CD14-positive monocyte (primary cell): ENCODE results near the gene ZNF653. TPM values are rescaled to one million over a fixed set of nuclear protein-coding genes. Genes with fewer than 3 reads are reported as not detected.
A peak's percentile ranks its signal among the peaks of the same experiment; 100 is the strongest.

ENCODE experiments used
- DNase-seq, 3 donors: peaks; one replicate each; pipeline ENCODE4 v3.0.0-alpha.2; 2011 to 2022
- H2AFZ ChIP-seq: 2 replicates; pipeline ENCODE4 v1.6.0; 2012; ENCODE audit warnings: mild to moderate bottlenecking, low read depth, low read length, inconsistent platforms; ENCODE audit not compliant: insufficient read depth, poor library complexity, severe bottlenecking
- H3K27ac ChIP-seq, 2 donors: 1 replicate in 1 of 2; 2 replicates in 1 of 2; pipeline ENCODE4 v1.5.1; 2012 to 2013; ENCODE audit warnings: low read length in 2 of 2, control low read depth in 1 of 2, inconsistent platforms in 1 of 2, low read depth in 1 of 2, mild to moderate bottlenecking in 1 of 2
- H3K27me3 ChIP-seq, 2 donors: one replicate each; pipeline versions ENCODE4 v1.6.0 to v1.6.1; 2011 to 2013; ENCODE audit warnings: low read length in 2 of 2; ENCODE audit not compliant: control insufficient read depth in 2 of 2, insufficient read depth in 2 of 2
- H3K36me3 ChIP-seq, 2 donors: replicated peaks in 1 of 2; 1 replicate in 1 of 2; 2 replicates in 1 of 2; pipeline versions ENCODE4 v1.5.1 to v1.6.1; 2012 to 2013; ENCODE audit warnings: low read length in 2 of 2, control low read depth in 1 of 2, inconsistent platforms in 1 of 2, mild to moderate bottlenecking in 1 of 2; ENCODE audit not compliant: insufficient read depth in 2 of 2, control insufficient read depth in 1 of 2
- H3K4me1 ChIP-seq, 2 donors: 1 replicate in 1 of 2; 2 replicates in 1 of 2; pipeline versions ENCODE4 v1.5.1 to v1.6.1; 2012 to 2013; ENCODE audit warnings: low read length in 2 of 2, control low read depth in 1 of 2, inconsistent platforms in 1 of 2, mild to moderate bottlenecking in 1 of 2, moderate library complexity in 1 of 2; ENCODE audit not compliant: insufficient read depth in 2 of 2, control insufficient read depth in 1 of 2
- H3K4me2 ChIP-seq: replicated peaks from 2 replicates; pipeline ENCODE3; 2012; ENCODE audit warnings: low read length, moderate library complexity, mild to moderate bottlenecking; ENCODE audit not compliant: poor library complexity, severe bottlenecking; ENCODE audit errors: extremely low read depth
- H3K4me3 ChIP-seq, 3 experiments: fragments of 200-600 bp in 1 of 3; sonication (generic) in 1 of 3; replicated peaks in 1 of 3; 1 replicate in 2 of 3; 2 replicates in 1 of 3; pipeline ENCODE4 v1.5.1; 2011 to 2013; ENCODE audit warnings: low read length in 3 of 3, mild to moderate bottlenecking in 3 of 3, control low read depth in 2 of 3, low read depth in 2 of 3, inconsistent platforms in 1 of 3, moderate library complexity in 1 of 3
- H3K79me2 ChIP-seq: 2 replicates; pipeline ENCODE4 v1.6.0; 2012; ENCODE audit warnings: mild to moderate bottlenecking, control low read depth, inconsistent platforms, low read length, moderate library complexity; ENCODE audit not compliant: insufficient read depth
- H3K9ac ChIP-seq: 2 replicates; pipeline ENCODE4 v1.6.0; 2017; ENCODE audit warnings: low read length, mild to moderate bottlenecking; ENCODE audit not compliant: insufficient read depth, poor library complexity, severe bottlenecking
- H3K9me3 ChIP-seq, 2 donors: replicated peaks in 1 of 2; 1 replicate in 1 of 2; 2 replicates in 1 of 2; pipeline versions ENCODE4 v1.5.1 to v1.6.1; 2012 to 2013; ENCODE audit warnings: low read length in 2 of 2, control low read depth in 1 of 2; ENCODE audit not compliant: control insufficient read depth in 1 of 2, insufficient read depth in 1 of 2
- H4K20me1 ChIP-seq: 2 replicates; pipeline ENCODE4 v1.6.0; 2012; ENCODE audit warnings: mild to moderate bottlenecking, low read length, control low read depth, moderate library complexity; ENCODE audit not compliant: insufficient read depth
- H3K27ac Mint-ChIP-seq, 7 donors: one replicate each; pipeline ENCODE4 v1.8.0; 2020; ENCODE audit warnings: mild to moderate bottlenecking in 7 of 7, mixed read lengths in 7 of 7, moderate library complexity in 6 of 7, inconsistent platforms in 2 of 7
- H3K27me3 Mint-ChIP-seq, 3 donors: one replicate each; pipeline ENCODE4 v1.8.0; 2021 to 2022; ENCODE audit warnings: low read depth in 3 of 3, mild to moderate bottlenecking in 3 of 3, mixed read lengths in 3 of 3, moderate library complexity in 3 of 3, inconsistent platforms in 1 of 3
- H3K36me3 Mint-ChIP-seq, 2 donors: one replicate each; pipeline ENCODE4 v1.8.0; 2020; ENCODE audit warnings: mixed read lengths in 2 of 2, inconsistent platforms in 1 of 2, mild to moderate bottlenecking in 1 of 2
- H3K4me1 Mint-ChIP-seq: one replicate; pipeline ENCODE4 v1.8.0; 2020; ENCODE audit warnings: mild to moderate bottlenecking, mixed read lengths
- H3K4me3 Mint-ChIP-seq, 2 donors: one replicate each; pipeline ENCODE4 v1.8.0; 2020; ENCODE audit warnings: mild to moderate bottlenecking in 2 of 2, mixed read lengths in 2 of 2, moderate library complexity in 1 of 2
- H3K9me3 Mint-ChIP-seq, 7 donors: one replicate each; pipeline ENCODE4 v1.8.0; 2020 to 2022; ENCODE audit warnings: mixed read lengths in 7 of 7, mild to moderate bottlenecking in 6 of 7, moderate library complexity in 6 of 7, inconsistent platforms in 2 of 7
- CTCF ChIP-seq: fragments of 200-600 bp; IDR thresholded peaks from one replicate; pipeline ENCODE4 v1.8.0; 2022; ENCODE audit warnings: antibody characterized with exemption, mild to moderate bottlenecking
- WGBS: methylation state at CpG from one replicate; pipeline ENCODE4 v1.1.5; 2013; ENCODE audit warnings: missing lambda C conversion rate; ENCODE audit not compliant: insufficient coverage; 5-methylcytosine and 5-hydroxymethylcytosine counted together
- intact Hi-C, 2 donors: fragments of 100-400 bp; cut with micrococcal nuclease; formaldehyde crosslinking; loops; one replicate each; pipeline versions ENCODE4 v1.15.0 to v1.15.1; 2023
- polyA plus RNA-seq, 3 donors: library from polyadenylated mRNA; depleted of rRNA in 1 of 3; unstranded in 2 of 3; stranded (reverse) in 1 of 3; fragments of 300-500 nt in 2 of 3; fragments of >200 nt in 1 of 3; fragmentation: Illumina TruSeq in 2 of 3; gene quantifications; 1 replicate in 2 of 3; 2 replicates in 1 of 3; pipeline ENCODE4 v1.2.3, GENCODE V29; 2012 to 2021

The ZNF653 gene
- polyA plus RNA-seq, 3 donors: 0.88 to 8.1 (median 1.2) TPM

- H3K27me3 Mint-ChIP-seq: peaks cover 26 to 43% (median 34%) of the 10 kb centered on the region in 3 donors
- Histone ChIP-seq H3K4me3 (no peak overlapping the region), H3K27me3 (peaks cover 17 to 34% of the 10 kb centered on the region in 2 donors), H3K79me2 (no peaks in the 10 kb centered on the region), H3K9ac (no peak overlapping the region), H3K4me1 (peaks cover 31 to 44% of the 10 kb centered on the region in 2 donors), H2AFZ (no peak overlapping the region), H3K4me2 (no peak overlapping the region), H3K36me3 (no peaks in the 10 kb centered on the region), H3K9me3 (peaks cover 7 to 21% of the 10 kb centered on the region in 2 donors), H4K20me1 (no peaks in the 10 kb centered on the region), H3K27ac (no peak overlapping the region)
- intact Hi-C loops: loop anchor here in 1 of 2 donors (5.0 kb wide), 1 partner anchor 191 kb away; no protein-coding TSS in a partner anchor
- peaks cover 20% of the 10 kb centered on the region for H3K4me1 Mint-ChIP-seq
- TF ChIP-seq CTCF: no peak
- no peak overlapping the region for H3K27ac Mint-ChIP-seq
- peaks cover 5 to 20% (median 11%) of the 10 kb centered on the region in 7 donors for H3K9me3 Mint-ChIP-seq
- no peak for DNase-seq
- WGBS: 93% methylated on average over 37 of the region's 57 CpGs
- no peak overlapping the region for H3K4me3 Mint-ChIP-seq
- H3K36me3 Mint-ChIP-seq: peaks cover 11 to 18% of the 10 kb centered on the region in 2 donors
These were observed 22.1 kb downstream of the ZNF653 start for GRCh38 chr19:11483366-11484111.

- peak; percentile 84 to 91 (median 85) for DNase-seq
- WGBS: 2% methylated on average over 53 of the region's 58 CpGs
- Mint-ChIP-seq H3K4me1 (peaks cover 24% of the 10 kb centered on the region), H3K36me3 (peaks cover 11 to 16% of the 10 kb centered on the region in 2 donors), H3K27me3 (peaks cover 34 to 53% (median 43%) of the 10 kb centered on the region in 3 donors), H3K9me3 (peaks cover 5 to 20% (median 11%) of the 10 kb centered on the region in 7 donors), H3K4me3 (peak overlapping the region; percentile 60 to 84), H3K27ac (peak overlapping the region in 3 of 7 donors; percentile 46 to 74 (median 69))
- Histone ChIP-seq H4K20me1 (no peaks in the 10 kb centered on the region), H3K36me3 (no peaks in the 10 kb centered on the region), H3K79me2 (no peaks in the 10 kb centered on the region), H3K9me3 (peaks cover 7 to 21% of the 10 kb centered on the region in 2 donors), H3K4me1 (peaks cover 35 to 49% of the 10 kb centered on the region in 2 donors), H3K27ac (no peak overlapping the region), H3K27me3 (peaks cover 23 to 45% of the 10 kb centered on the region in 2 donors), H3K4me2 (peak overlapping the region; percentile 46), H2AFZ (peak overlapping the region; percentile 68), H3K4me3 (peak overlapping the region in 1 of 3 experiments; percentile 38), H3K9ac (no peak overlapping the region)
- peak; percentile 95 for TF ChIP-seq CTCF
- intact Hi-C loops: loop anchor here in 1 of 2 donors (5.0 kb wide), 1 partner anchor 190 kb away; no protein-coding TSS in a partner anchor
These were observed 23.1 kb downstream of the ZNF653 start for GRCh38 chr19:11482384-11483050.
